Esophagus squamous epithelium (tissue), 4 donors: ENCODE results near the gene BRD1.

Experiments used
- POLR2A ChIP-seq, 4 donors: fragments of 450-650 bp; IDR thresholded peaks; one replicate each; pipeline ENCODE4 v1.6.1; 2017; ENCODE audit warnings: antibody characterized with exemption in 4 of 4, mild to moderate bottlenecking in 4 of 4, moderate library complexity in 3 of 4
- TF ChIP-seq, protein P1 (sequence below), 6 experiments: fragments of 450-650 bp in 4 of 6; fragments of 200-600 bp in 2 of 6; sonication (generic) in 2 of 6; IDR thresholded peaks; one replicate each; pipeline ENCODE4 v1.5.1; 2016 to 2019; ENCODE audit warnings: antibody characterized with exemption in 6 of 6, mild to moderate bottlenecking in 4 of 6, moderate library complexity in 4 of 6

DNA sequence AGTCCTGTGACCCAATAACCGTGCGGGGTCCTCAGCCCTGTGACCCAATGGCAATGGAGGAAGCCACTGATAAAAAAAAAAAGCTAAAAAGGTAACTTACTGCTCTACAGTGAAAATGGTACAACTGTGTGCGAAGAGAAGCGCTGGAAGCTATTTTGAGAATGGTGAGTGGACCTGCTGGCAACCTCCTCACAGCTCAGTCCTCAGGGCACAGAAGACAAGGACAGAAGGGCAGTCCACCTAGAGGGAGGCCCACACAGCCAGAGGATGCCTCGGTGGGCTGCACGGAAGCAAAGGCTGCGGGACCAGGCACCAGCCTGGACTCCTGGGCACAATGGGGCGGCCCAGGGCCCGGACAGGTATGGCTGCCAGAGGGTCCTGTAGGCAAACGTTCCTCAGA lies 35.6 kb downstream of the BRD1 start:
- TF ChIP-seq, protein P1, sequence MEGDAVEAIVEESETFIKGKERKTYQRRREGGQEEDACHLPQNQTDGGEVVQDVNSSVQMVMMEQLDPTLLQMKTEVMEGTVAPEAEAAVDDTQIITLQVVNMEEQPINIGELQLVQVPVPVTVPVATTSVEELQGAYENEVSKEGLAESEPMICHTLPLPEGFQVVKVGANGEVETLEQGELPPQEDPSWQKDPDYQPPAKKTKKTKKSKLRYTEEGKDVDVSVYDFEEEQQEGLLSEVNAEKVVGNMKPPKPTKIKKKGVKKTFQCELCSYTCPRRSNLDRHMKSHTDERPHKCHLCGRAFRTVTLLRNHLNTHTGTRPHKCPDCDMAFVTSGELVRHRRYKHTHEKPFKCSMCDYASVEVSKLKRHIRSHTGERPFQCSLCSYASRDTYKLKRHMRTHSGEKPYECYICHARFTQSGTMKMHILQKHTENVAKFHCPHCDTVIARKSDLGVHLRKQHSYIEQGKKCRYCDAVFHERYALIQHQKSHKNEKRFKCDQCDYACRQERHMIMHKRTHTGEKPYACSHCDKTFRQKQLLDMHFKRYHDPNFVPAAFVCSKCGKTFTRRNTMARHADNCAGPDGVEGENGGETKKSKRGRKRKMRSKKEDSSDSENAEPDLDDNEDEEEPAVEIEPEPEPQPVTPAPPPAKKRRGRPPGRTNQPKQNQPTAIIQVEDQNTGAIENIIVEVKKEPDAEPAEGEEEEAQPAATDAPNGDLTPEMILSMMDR (IDR thresholded peaks at IDR 0.05), result no peak
- TF ChIP-seq POLR2A (IDR thresholded peaks at IDR 0.05), result no peak
